HG02885 (cell line): ENCODE measurements around the gene RAPGEF3.

ENCODE experiments used
- ATAC-seq: cut with Tn5 transposase; IDR thresholded peaks from one replicate; pipeline ENCODE4 v1.9.1; 2021; ENCODE audit warnings: mild to moderate bottlenecking; ENCODE audit not compliant: unreplicated experiment, poor library complexity

The RAPGEF3 gene

GRCh38 chr12:47791874-47792273 lies 33.2 kb upstream of the RAPGEF3 start:
- ATAC-seq: no peak

DNA sequence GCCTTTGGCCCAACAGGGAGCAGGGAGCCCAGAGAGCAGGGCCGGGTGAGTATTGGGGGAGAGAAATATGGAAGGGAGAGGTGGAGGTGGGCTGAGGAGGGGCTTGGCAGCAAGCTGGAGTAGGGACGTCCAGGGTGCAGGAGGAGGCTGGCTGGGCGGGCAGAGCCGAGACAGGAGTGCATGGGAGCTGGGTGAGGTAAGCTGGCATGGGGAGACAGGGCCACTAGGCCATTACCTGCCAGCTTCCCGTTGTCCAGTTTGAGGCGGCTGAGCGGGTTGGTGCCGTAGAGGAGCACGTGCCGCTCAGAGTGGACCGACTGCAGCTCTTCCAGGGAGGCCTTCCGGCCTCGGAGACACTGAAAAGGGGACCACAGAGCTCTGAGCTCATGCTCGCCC lies 32.7 kb upstream of the RAPGEF3 start:
- no peak for ATAC-seq

GRCh38 chr12:47790676-47791350 lies 32.1 kb upstream of the RAPGEF3 start:
- no peak for ATAC-seq

DNA sequence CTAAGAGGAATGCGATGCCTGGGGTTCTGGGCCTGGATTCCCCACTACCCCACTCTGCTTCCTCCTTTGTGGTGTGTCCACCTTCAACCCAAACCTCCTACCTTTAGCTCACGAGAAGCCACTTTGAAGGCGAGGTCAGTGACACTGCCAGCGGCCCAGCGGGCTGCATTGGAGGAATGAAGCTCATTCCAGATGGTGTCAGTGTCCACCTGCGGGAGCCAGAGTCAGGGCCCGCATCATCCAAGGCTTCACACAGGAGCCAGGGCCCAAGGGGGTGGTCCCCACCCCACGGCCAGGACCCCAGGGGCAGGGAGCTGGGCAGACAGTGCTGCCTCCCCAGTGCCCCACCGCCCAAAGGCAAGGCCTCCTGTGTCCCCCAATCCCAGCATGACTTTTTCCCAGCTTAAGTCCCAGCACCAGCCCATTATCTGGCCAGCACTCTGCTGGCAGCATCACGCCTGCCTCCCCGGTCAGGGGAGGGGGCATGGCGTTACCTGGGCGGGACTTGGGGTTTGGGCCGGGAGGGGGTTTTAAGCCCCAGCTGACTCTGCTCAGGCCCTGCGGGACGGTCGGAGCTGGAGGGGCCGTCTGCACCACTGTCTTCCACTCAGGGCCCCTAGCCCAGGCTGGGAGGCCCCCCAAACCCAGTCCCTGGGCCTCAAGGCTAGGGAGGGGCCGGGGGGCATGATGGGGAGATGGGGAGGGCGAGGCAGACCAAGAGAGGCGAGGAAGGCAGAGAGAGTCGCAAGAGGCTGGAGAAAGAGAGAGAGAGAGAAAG lies 31.2 kb upstream of the RAPGEF3 start:
- ATAC-seq: no peak

DNA sequence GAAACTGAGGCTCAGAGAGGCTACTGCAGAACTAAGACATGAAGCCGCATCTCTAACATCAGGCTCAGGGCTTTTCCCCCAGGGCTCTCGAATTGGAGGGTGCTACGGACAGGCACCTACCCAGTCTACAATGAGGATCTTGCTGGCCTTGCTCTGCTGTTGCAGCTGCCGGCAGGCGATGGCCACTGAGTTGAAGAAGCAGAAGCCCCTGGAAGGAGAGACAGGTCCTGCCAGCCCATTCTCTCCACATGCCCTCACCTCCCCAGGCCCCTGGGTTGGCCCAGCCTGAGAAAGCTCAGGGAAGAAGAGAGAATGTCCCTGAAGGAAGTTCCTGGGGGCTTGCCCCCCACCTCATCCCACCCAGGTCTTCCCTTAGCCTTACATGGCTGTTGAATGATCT lies 30.5 kb upstream of the RAPGEF3 start:
- ATAC-seq: no peak

GRCh38 chr12:47787596-47788319 lies 29.1 kb upstream of the RAPGEF3 start:
- no peak for ATAC-seq

DNA sequence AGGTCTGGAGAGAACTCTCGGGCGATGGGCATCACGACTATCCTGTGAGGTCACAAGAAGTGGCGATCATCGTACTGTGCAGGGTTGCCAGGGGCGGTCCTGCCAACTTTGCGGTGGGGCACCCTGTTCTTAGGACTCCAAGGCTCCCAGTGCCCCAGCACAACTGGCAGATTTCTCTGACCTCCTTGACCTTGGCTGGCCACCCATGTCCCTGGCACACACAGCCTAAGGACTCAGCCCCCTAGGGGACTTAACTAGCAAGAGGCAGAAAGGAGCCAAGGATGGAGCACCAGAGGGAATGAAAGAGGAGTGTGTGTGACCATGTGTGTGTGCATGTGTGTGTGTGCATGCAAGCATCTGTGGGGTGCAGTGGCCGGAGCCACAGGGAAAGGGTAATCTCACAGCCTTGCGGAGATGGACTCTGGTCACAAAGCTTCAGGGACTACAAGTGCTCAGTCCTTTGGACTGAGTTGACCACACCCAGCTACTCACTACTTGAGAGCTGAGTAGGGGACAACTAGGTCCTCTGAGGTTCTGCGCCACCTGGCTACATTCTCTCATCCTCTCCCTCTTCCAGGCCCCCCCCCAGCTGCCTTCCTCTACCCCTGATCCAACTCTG lies 28.1 kb upstream of the RAPGEF3 start:
- ATAC-seq: no peak

GRCh38 chr12:47785887-47786661 lies 27.4 kb upstream of the RAPGEF3 start:
- no peak for ATAC-seq

DNA sequence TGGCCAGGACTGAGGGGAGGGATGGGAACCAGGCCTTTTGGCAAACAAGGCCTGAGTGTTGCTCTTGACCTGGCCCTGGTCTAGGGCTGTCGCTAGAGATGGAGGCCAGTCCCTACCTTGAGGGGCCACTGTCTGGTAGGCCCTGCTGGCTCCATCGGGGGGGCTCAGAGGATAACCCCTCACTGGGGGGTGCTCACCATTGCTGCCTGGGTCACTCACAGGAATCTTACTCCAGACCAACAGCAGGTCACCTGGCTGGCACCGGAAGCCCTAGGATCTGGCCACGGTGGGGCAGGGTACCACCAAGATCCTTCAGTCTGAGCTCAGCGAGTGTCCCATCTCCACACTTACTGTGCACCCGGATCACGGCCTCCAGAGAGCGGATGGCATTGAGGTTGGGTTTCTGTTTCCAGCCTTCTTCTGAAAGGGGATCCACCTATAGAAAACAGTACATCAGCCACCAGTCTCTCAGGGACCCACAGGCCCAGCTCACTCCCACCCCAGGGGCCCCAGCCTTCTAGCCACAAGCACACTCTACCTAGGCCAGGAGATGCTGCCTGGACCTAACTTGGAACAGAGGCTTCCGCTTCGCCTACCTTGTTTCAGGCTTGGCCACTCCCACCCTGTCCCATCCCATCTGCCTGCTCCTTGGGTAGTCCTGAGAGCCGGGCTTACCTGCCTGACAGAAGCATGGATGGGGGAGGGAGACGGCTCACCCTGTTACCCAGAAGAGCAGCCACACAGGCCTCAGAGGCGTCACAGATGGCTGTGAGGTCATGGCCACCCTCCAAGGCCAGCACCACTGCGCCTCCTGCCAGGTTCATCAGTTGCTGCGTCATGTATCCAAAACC lies 26.6 kb upstream of the RAPGEF3 start:
- no peak for ATAC-seq

GRCh38 chr12:47783821-47784819 lies 25.4 kb upstream of the RAPGEF3 start:
- ATAC-seq: no peak

GRCh38 chr12:47783024-47783755 lies 24.5 kb upstream of the RAPGEF3 start:
- no peak for ATAC-seq

- no peak for ATAC-seq
These were observed 23.7 kb upstream of the RAPGEF3 start for GRCh38 chr12:47782372-47782770.

DNA sequence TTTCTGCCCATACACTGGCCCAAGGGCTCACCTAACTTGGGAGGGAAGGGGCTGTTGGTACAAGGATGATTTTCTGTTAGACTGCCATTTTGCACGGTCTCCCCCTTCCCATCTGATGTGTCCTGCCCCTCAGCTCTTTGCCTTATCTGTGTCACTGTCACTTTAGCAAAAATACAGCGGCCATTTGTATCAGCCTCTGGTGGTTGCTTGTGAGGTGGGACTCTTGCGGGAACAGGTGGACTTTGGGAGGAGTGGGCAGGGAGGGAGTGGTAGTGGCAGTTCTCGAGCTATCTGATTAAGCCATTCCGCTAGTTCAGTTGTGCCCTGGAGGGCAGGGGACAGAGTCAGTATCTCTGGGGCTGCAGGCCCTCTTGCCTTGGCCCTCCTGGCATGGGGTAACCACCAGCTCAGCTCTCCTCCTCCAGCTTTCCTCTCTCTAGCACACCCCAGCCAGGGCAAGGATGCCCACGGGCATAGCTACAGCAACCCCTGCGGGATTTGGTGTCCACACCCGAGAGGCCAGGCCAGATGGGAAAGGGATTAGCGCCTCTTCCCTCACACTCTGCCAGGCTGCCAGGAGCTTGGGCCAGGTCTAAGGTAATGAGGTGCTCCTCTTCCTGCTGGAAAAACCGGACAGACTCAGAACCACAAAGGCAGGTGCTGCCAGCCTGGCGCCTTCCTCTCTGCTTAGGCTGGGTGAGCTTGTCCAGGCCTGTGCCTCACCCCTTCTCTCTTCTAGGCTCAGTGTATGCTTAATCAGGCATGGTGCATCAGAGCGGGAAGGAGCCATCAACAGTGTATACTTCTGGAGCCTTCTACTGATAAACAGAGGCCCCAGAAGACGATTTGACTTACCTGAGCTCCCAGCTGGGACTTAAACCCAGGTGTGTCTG lies 23.0 kb upstream of the RAPGEF3 start:
- ATAC-seq: no peak

DNA sequence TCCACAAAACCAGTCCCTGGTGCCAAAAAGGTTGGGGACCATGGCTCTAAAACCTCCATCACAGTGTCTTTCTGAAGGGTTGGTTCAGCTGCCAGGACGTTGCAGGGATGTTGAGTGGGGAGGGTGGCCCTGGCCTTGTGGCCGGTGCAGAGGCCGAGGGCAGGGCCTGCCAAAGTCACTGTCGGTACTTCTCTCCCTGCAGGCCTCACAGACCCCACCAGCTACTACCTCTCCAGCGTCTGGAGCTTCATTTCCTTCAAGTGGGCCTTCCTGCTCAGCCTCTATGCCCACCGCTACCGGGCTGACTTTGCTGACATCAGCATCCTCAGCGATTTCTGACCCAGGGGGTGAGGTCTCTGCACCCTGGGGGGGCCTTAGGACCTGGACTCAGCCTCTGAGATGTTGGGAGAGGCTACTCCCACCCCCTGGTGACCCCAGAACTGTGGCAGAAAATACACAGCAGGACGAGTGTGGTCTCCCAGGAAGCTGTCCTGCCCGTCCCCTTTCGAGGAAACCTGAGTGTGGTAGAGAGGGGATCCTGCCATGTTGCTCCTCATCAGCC lies 21.3 kb upstream of the RAPGEF3 start:
- ATAC-seq: no peak

DNA sequence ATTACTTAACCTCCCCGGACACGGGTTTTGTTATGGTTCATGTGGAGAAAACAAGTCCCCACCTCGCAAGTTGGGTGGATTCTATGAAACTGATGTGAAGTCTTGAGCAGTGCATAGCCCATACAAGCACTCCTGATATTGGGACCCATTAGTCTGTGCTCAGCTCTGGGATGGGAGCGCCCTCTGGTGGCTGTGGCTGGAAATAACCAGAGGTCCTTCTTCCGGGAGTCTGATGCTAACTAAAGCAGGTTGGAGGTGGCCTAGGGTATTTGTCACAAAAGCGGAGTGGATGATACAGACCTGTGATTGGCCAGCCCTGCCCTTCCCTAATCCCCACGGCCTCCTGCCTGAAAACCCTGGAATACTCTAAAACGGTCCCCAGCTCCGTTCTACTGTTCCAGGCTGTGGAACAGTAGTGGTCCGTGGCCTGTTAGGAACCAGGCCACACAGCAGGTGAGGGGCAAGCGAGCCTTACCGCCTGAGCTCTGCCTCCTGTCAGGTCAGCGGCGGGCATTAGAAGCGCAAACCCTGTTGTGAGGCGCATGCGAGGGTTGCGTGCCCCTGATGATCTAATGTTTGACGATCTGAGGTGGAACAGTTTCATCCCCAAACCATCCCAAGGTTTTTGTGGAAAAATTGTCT lies 20.7 kb upstream of the RAPGEF3 start:
- ATAC-seq: peak; percentile 85

DNA sequence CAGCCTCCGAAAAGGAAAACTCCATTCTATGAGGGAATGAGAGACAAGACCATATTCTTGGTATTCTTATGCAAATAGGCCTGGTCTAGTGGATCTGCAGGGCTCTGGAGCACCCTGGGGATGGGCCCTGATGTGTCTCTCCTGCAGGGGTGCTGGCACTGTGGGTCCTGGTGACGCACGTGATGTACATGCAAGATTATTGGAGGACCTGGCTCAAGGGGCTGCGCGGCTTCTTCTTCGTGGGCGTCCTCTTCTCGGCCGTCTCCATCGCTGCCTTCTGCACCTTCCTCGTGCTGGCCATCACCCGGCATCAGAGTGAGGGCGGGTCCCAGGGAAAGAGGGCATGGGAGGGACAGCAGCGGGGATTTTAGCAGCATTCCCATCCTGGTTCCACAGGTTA lies 20.2 kb upstream of the RAPGEF3 start:
- no peak for ATAC-seq
